Measurements from ENCODE around the gene BTD. TPM values are rescaled to one million over a fixed set of nuclear protein-coding genes. Genes with fewer than 3 reads are reported as not detected.

Gene BTD
- total RNA-seq, 2 donors from 2014 or later: 29.8 to 32.3 TPM

GRCh38 chr3:15694628-15695027 lies 93.1 kb downstream of the BTD start:
- ATAC-seq (no peak), DNase-seq (no peak)
- intact Hi-C loops (cut with DNase I, micrococcal nuclease): no loop called here

Small RNA genes lying within 50 kb of the gene (microRNA-seq; reads per million reads assigned to microRNA genes)
- gene MIR3134: 0 reads per million in 2 donors

Other genes starting within 250 kb of the BTD start
- 1 to 10 TPM; 6.3 to 8.0 TPM for gene METTL6, start 174.2 kb upstream of the BTD start, total RNA-seq
- gene EAF1, start 174.1 kb upstream of the BTD start, total RNA-seq: 10 to 100 TPM; 21.4 to 22.4 TPM
- gene COLQ, start 80.0 kb upstream of the BTD start, total RNA-seq: 1 to 10 TPM; 1.3 to 1.7 TPM
- 10 to 100 TPM; 12.8 to 16.5 TPM for gene HACL1, start 176 bp upstream of the BTD start, total RNA-seq
- gene ANKRD28, start 196.2 kb downstream of the BTD start, total RNA-seq: 10 to 100 TPM; 47.0 to 49.8 TPM

Data from left colon (tissue), 2 donors.